Loucy (cell line): Measurements from ENCODE around the gene INPP5F.
"Not testable (repeated sequence)": the region's sequence is repeated elsewhere in the genome, so short reads cannot be mapped to it uniquely, and the experiment has no call there.

Experiments
- H2AFZ ChIP-seq: fragments of 200-600 bp; sonication (generic); 2 replicates; pipeline ENCODE4 v1.6.0; 2016; ENCODE audit warnings: antibody characterized with exemption, mild to moderate bottlenecking, low read length, moderate library complexity
- H3F3A ChIP-seq: fragments of 200-600 bp; 2 replicates; pipeline ENCODE4 v1.6.0; 2016; ENCODE audit warnings: antibody characterized with exemption, low read depth, mild to moderate bottlenecking
- H3K27me3 ChIP-seq: fragments of 200-600 bp; sonication (generic); 2 replicates; pipeline ENCODE4 v1.6.1; 2014; ENCODE audit warnings: low read length, mild to moderate bottlenecking; ENCODE audit not compliant: insufficient read depth, poor library complexity, severe bottlenecking
- H3K36me3 ChIP-seq: fragments of 200-600 bp; sonication (generic); 2 replicates; pipeline ENCODE4 v1.6.1; 2016; ENCODE audit warnings: low read length; ENCODE audit not compliant: insufficient read depth
- H3K4me1 ChIP-seq: fragments of 200-600 bp; sonication (generic); 2 replicates; pipeline ENCODE4 v1.5.1; 2014; ENCODE audit warnings: low read length, mild to moderate bottlenecking; ENCODE audit not compliant: insufficient read depth, poor library complexity, severe bottlenecking
- H3K4me2 ChIP-seq: fragments of 200-600 bp; sonication (generic); 2 replicates; pipeline ENCODE4 v1.6.0; 2014; ENCODE audit warnings: antibody characterized with exemption, low read length, low read depth, mild to moderate bottlenecking; ENCODE audit not compliant: poor library complexity, severe bottlenecking
- H3K4me3 ChIP-seq: fragments of 200-600 bp; sonication (generic); 2 replicates; pipeline ENCODE4 v1.5.1; 2014; ENCODE audit warnings: low read length, mild to moderate bottlenecking, mixed read lengths; ENCODE audit not compliant: poor library complexity, severe bottlenecking
- H3K79me2 ChIP-seq: fragments of 200-600 bp; sonication (generic); 2 replicates; pipeline ENCODE4 v1.6.1; 2014; ENCODE audit warnings: low read length; ENCODE audit not compliant: insufficient read depth
- H3K9ac ChIP-seq: fragments of 200-600 bp; sonication (generic); 2 replicates; pipeline ENCODE4 v1.6.0; 2014; ENCODE audit warnings: mild to moderate bottlenecking, low read depth, low read length, moderate library complexity; ENCODE audit not compliant: poor library complexity, severe bottlenecking
- H3K9me2 ChIP-seq: fragments of 200-600 bp; sonication (generic); replicated peaks from 2 replicates; pipeline ENCODE4 v1.6.1; 2016; ENCODE audit warnings: low read depth, low read length, mixed read lengths
- H3K9me3 ChIP-seq: fragments of 200-600 bp; sonication (generic); 2 replicates; pipeline ENCODE4 v1.6.1; 2014; ENCODE audit warnings: mild to moderate bottlenecking, antibody characterized with exemption, low read length, low read depth; ENCODE audit not compliant: insufficient read depth
- H4K20me1 ChIP-seq: fragments of 200-600 bp; sonication (generic); 2 replicates; pipeline ENCODE4 v1.6.0; 2014; ENCODE audit warnings: antibody characterized with exemption, low read length, mild to moderate bottlenecking; ENCODE audit not compliant: insufficient read depth, poor library complexity, severe bottlenecking
- EZH2phosphoT487 ChIP-seq: fragments of 200-600 bp; IDR thresholded peaks from 2 replicates; pipeline ENCODE4 v1.6.1; 2018; ENCODE audit warnings: antibody characterized with exemption, mild to moderate bottlenecking, moderate library complexity, borderline replicate concordance
- TF ChIP-seq, protein P1 (sequence below): fragments of 200-600 bp; sonication (generic); conservative IDR thresholded peaks from 2 replicates; pipeline ENCODE4 v1.5.1; 2014; ENCODE audit warnings: mild to moderate bottlenecking, antibody characterized with exemption, low read length

Gene INPP5F

DNA sequence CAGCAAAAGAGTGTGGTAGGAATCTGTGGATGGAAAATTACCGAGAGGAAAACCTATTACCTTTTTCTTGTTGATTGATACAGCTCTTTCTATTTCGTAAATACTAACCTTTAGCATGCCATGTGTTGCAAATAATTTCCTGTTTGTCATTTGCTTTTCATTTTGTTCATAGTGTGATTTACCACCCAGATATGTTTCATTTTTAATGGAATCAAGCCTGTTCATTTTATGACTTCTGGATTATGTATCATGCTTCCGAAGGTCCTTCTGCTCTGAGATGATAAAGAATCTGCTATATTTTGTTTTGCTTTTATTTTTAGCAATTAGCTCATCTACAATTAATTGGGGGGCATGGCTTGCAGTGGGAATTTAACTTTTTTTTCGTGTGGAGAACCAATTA is 46.5 kb downstream of the INPP5F start:
- Histone ChIP-seq H3K4me2 (no peak overlapping the region), H3K36me3 (no peaks in the 10 kb centered on the region), H3K9me2 (no peaks in the 10 kb centered on the region), H3K9me3 (no peaks in the 10 kb centered on the region), H3K4me3 (no peak overlapping the region), H4K20me1 (no peaks in the 10 kb centered on the region), H3K27me3 (no peaks in the 10 kb centered on the region), H3K4me1 (no peaks in the 10 kb centered on the region), H2AFZ (no peak overlapping the region), H3K79me2 (no peaks in the 10 kb centered on the region; the same call in 1 of the 2 replicates), H3K9ac (no peak overlapping the region), H3F3A (no peaks in the 10 kb centered on the region)
- TF ChIP-seq EZH2phosphoT487, result no peak
- TF ChIP-seq, protein P1, sequence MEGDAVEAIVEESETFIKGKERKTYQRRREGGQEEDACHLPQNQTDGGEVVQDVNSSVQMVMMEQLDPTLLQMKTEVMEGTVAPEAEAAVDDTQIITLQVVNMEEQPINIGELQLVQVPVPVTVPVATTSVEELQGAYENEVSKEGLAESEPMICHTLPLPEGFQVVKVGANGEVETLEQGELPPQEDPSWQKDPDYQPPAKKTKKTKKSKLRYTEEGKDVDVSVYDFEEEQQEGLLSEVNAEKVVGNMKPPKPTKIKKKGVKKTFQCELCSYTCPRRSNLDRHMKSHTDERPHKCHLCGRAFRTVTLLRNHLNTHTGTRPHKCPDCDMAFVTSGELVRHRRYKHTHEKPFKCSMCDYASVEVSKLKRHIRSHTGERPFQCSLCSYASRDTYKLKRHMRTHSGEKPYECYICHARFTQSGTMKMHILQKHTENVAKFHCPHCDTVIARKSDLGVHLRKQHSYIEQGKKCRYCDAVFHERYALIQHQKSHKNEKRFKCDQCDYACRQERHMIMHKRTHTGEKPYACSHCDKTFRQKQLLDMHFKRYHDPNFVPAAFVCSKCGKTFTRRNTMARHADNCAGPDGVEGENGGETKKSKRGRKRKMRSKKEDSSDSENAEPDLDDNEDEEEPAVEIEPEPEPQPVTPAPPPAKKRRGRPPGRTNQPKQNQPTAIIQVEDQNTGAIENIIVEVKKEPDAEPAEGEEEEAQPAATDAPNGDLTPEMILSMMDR, result no peak

DNA sequence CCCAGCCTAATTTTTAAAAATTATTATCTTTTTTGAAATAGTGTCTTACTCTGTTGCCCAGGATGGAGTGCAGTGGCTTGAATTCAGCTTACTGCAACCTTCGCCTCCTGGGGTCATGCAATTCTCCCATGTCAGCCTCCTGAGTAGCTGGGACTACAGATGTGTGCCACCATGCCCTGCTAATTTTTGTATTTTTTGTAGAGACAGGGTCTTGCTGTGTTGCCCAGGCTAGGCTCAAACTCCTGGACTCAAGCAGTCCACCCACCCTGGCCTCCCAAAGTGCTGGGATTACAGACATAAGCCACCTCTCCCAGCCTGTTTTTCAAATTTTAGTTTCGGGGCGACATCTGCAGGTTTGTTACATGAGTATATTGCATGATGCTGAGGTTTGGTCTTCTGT is 47.2 kb downstream of the INPP5F start:
- not testable (repeated sequence) for H3K36me3 ChIP-seq, H4K20me1 ChIP-seq, H3K27me3 ChIP-seq, H3K4me3 ChIP-seq, H2AFZ ChIP-seq, H3F3A ChIP-seq, H3K4me2 ChIP-seq, H3K4me1 ChIP-seq, H3K79me2 ChIP-seq, H3K9me2 ChIP-seq, H3K9ac ChIP-seq, H3K9me3 ChIP-seq

DNA sequence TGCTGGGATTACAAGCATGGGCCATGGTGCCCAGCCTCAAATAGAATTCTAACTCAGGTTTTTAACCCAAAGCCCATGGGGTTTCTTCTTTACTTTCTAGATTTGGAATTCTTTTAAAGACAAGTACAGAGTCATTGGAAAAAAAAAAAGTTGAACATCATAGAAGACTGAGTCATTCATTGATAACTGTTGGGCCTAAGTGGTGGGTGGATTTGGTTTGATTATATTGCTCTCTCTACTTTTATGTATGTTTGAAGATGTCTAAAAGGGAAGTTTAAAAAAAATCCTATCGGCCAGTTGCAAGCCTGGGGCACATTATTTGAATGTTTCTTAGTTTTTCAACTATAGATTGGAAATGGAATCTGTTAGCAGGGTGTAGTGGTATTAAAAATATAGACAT is 49.7 kb downstream of the INPP5F start:
- no peak overlapping the region for H3K4me3 ChIP-seq
- no peaks in the 10 kb centered on the region for H3K27me3 ChIP-seq
- no peaks in the 10 kb centered on the region; the same call in 1 of the 2 replicates for H3K79me2 ChIP-seq
- no peaks in the 10 kb centered on the region for H3K9me2 ChIP-seq
- H3K9me3 ChIP-seq, result no peaks in the 10 kb centered on the region
- H3K9ac ChIP-seq, result no peak overlapping the region
- H3K36me3 ChIP-seq, result no peaks in the 10 kb centered on the region
- TF ChIP-seq EZH2phosphoT487, result no peak
- TF ChIP-seq, protein P1, result no peak
- H2AFZ ChIP-seq, result no peak overlapping the region
- no peaks in the 10 kb centered on the region for H3K4me1 ChIP-seq
- no peak overlapping the region for H3K4me2 ChIP-seq
- H4K20me1 ChIP-seq, result no peaks in the 10 kb centered on the region
- H3F3A ChIP-seq, result no peaks in the 10 kb centered on the region

DNA sequence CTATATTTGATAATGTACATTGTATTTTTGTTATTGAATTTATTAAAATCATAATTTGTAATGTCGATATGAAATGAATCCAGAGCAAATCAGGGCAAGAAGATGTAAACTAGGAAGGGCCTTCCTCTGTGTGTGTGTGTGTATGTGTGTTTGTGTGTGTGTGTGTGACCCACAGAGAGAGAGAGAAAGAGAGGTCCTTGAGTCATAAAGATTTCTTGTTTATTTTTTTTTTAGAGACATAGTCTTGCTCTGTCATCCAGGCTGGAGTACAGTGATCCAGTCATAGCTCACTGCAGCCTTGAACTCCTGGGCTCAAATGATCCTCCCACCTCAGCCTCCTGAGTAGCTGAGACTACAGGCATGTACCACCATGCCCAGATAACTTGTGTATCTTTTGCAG is 50.7 kb downstream of the INPP5F start:
- Histone ChIP-seq H2AFZ (no peak overlapping the region), H3K27me3 (no peaks in the 10 kb centered on the region), H3K9me2 (no peaks in the 10 kb centered on the region), H3K4me2 (no peak overlapping the region), H3K9ac (no peak overlapping the region), H3K36me3 (no peaks in the 10 kb centered on the region), H3K4me1 (no peaks in the 10 kb centered on the region), H3K9me3 (0 out of 2 replicates have a peak, but pooled peaks cover 4% of the 10 kb centered on the region), H4K20me1 (no peaks in the 10 kb centered on the region), H3K4me3 (no peak overlapping the region), H3K79me2 (no peaks in the 10 kb centered on the region; the same call in 1 of the 2 replicates), H3F3A (no peaks in the 10 kb centered on the region)
- TF ChIP-seq, protein P1, result no peak
- no peak for TF ChIP-seq EZH2phosphoT487
